ENCODE results near the gene B3GNT2.
A peak's percentile ranks its signal among the peaks of the same experiment; 100 is the strongest.
"Not testable (repeated sequence)": the region's sequence is repeated elsewhere in the genome, so short reads cannot be mapped to it uniquely, and the experiment has no call there.

Gene B3GNT2

DNA sequence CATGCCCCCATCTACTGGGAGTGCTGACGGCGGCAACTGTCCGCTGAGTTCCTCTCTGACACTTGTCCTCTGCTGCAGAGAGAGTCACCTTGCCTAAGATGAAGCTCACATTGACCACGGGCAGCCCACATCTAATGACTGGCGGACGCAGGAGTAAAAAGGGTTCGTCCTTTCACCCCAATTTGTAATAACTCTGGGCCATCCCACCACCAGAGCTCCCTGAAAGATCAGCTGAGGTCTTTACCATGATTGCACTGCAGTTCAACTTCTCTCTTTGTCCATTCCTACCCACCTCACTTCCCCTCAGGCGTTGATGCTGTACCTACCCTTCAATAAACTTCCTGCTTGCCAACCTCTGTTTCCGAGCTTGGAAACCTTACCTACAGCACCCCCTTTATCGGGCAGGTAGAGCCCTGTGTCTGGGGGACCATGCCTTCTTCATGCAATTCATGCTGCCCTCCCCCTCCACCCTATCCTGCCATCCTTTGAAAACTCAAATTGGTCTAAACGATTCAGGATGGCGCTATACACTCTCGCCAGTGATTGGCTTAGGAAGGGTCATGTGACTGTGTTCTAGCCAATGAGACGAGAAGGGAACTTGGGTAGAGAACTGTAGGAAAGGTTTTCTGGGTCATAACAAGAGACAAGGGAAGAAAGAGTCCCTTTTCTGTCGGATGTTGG lies 10.3 kb upstream of the B3GNT2 start:
- no peak for DNase-seq

DNA sequence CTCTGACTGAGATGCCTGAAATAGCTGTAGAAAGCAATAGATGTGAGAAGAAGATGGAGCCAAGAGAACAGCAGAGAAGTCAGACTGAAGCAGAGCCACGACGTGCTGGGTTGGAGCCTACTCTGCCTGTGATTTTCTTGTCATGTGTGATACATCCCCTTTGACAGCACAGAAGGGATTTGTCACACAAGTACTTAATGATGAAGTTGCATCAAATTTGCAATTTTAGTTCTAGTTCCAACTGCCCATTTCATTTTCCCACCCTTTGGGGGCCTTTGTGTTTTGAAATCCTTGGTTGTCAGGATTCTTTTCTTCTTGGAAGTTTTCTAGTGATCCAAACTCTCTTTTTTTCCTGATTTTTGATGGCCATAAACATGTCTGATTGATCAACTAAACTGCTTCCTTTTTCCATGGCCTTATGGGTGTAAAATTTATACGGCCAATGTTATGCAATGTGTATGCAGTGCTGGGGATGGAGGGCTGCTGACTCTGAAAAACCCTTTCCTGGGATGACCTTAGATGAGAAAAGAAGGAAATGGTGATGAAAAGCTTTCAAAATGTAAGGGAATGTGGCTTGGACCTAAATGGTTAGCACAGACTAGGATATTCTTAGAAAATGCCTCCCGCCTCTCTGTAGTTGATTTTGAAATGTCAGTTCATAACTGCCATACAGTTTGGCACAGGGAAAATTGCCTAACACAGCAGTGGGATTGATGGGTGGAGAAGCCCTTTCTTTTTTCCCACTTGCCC lies 9.6 kb upstream of the B3GNT2 start:
- DNase-seq = peak; percentile 45

DNA sequence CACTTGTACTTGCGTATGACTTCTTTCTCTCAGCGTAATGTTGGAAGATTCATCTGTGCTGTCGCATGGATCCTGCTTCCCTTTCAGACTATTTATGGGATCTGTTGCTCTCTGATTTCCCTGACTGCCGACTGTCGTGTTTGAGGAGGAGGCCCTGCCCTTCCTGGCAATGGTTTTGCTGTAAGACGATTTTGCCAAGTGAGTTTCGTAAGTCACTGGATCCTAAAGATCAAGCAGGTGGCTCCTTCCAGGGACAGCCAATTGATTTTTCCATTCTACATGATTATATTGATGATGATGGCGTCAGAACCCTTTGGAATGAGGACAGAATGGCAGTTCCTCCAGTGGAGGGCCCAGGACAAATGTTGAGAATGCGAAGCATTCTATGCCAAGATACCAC lies 8.7 kb upstream of the B3GNT2 start:
- DNase-seq = no peak

DNA sequence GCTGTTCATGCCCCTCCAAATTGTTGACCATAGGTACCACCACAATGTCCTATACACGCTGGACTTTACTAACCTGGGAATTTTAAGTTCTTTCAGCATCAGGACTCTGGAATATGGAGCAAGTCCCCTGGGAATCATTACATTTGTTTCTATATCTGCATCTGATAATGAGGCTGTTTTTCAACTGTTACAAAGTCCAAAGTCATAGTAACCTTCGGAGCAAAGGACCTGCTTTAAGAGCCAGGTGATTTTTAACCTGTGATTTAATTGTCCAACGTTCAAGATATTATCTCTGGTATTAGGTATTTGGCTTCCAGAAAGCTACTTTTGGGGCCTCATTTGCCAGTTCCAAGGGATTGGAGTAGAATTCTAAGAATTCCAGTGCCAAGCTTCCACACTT lies 7.5 kb upstream of the B3GNT2 start:
- no peak for DNase-seq

DNA sequence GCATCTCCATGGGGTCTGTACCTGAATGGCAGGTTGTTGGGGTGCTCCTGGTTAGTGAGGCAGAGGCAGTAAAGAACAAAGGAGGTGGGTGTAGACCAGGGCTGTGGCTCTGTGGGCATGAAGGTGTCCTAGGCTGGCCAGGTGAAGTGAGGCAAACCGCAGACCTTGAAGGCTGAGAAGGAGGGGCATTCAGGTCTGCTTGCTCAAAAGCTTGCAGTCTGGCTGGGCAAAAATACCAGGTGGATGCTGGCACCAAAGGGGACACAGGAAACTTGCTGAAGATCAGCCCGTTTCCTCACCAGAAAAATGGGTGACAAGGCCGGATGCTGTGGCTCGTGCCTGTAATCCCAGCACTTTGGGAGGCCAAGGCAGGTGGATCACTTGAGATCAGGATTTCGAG lies 6.7 kb upstream of the B3GNT2 start:
- no peak for DNase-seq

DNA sequence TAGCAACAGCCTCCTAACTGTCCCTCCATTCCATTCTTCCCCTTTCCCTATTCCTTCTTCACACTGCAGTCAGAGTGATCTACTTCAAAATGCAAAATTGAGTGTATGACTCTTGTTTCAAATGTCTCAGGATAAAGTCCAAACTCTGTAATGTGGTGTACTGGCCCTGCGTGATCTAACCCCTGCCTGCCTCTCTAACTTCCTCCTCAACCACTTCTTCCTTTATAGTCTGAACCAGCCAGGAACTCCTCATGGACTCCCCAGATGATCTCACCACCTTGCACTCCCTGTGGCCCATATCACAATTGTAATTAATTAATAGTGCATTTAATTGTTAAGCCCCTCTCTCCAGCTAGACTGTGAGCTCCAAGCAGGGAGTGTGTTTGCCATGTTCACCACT lies 3.1 kb upstream of the B3GNT2 start:
- peak; percentile 35 for DNase-seq

DNA sequence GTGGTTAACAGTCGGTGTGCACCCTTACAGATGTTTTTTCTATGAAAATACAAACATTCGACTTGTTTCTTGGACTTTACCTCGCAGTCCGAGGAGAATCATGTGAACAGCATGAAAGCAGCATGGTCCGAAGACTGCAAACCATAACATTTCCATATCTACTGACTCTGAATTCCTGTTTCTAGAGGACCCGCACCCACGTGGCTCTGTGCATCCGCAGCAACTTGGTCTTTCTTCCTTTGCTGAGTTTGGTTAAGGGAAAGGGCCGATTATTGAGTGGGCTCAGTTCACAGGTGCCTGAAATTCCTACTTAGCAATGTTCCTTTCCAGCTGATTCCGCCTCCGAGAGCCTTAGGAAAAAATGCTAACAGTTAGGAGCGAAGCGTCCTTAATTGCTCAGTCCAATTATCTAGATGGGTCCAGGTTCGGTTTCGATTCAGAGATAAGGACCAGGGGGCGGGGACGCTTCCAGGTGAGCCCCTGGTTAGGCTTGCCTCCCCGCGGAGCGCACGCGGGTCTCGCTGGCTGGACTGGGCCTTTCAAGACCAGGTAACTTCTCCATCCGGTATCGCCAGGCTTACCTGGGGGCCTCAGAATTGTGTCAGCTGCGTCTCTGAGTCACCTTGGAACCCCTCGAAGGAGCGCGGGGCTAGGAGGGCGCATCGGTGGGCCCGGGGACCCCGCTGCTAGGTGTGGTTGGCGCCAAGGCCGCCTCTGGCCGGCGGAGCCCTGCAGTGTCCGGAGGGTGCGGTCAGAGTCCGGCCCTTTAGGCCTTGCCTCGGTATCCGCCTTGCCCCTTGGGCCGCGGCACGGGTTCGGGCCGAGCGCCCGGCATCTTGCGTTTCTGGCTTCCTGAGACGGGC lies 1.1 kb upstream of the B3GNT2 start:
- no peak for DNase-seq

DNA sequence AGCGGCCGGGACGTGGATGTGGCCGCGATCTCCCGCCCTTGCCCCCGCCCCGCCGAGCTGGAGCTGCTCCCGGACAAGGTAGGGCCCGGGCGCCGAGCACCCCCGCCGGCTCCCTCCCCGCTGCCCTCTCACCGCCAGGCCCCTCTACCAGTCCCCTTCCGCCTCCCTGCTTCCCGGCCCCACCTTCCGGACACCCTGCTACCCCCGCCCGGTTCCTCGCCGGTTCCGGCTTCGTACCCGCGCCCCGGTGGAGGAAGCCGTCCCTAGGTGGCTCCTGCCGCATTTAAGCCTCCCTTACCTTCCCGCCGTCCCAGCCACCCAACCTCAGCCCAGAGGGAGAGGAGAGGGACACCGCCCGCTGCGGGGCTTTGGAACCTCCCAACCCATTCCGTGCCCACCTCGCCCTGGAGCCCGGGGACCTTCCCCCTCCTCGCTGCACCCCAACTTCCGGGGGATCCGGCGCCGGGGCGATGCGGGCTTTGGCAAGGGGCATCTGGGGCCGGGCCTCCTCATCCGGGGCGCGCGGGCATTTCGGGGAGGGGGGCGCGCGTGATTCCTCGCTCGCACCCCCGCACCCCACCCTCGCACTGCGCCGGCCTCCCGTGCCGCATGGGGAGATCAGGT lies 475 bp downstream of the B3GNT2 start:
- DNase-seq = peak; percentile 21

DNA sequence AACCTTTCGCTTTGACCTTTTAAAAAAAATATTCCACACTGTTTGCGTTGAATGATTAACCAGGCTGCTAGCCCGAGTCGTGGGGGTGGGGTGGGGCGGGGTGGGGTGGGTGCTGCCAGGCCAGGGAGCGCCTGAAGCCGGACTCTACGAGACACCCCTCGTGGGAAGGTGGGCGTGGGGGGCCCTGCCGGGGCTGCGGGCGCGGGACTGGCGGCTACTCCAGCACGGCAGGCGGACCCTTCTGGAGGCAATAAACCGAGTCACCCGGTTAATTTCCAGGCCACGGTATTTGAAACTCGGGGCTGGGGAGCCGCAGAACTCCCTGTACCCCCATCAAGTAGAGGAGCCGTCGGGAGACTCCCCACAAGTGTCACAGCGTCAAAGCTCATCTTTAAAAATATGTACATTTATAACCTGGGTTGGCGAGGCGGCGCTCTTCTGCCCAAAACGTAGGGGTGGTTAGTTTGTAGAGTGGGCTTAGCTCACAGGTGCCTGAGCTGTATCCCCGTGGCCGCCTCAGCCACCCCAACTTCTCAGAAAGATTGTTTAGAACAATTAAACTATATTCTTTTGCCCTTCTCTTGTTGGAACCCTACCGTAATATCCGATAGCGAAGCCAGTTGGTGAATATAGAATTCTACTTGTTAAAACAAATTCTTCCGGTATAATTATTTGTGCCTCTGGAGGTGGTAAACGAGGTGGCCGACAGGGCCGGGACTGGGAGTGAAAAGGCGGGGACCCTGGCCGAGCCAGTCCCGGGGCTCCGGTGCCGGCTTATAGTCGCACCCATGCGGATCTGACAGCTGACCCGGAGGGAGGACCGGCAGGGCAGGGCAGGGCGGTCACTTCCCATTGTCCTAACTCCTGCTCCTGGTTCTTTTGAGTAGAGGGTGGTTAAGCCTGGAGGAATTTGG lies 1.4 kb downstream of the B3GNT2 start:
- DNase-seq = peak; percentile 2

DNA sequence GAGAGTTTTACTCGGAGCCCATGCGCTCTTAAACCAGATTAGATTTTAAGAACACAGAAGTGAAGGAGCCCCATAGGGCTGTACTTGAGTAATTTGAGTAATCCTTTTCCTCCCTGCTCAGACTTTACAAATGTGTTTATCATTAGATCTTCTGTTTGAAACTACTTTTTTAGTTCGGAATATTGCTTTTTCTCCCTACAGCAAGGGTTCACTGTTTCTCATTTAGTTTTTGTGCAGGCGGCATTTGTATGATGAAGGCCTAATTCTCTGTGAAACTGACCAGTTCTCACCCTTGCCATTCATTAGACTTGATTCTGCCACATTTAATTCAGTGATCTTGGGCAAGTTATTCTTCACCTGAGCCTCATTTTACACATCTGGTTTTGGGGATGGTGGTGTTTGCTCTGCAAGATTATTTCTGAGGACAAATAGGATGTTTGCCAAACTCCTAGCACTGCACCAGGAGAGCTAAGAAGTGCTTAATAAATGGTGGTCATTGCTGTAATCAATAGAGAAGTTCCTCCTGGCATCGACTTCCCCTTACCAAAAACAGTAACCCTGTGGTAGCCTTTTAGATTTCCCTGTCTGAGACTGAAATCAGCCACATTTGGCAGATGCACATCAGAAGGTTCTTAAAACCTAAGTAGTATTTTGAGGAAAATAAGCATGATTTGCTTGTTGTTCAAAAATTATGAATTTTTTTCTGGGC lies 2.2 kb downstream of the B3GNT2 start:
- peak; percentile 15 for DNase-seq

DNA sequence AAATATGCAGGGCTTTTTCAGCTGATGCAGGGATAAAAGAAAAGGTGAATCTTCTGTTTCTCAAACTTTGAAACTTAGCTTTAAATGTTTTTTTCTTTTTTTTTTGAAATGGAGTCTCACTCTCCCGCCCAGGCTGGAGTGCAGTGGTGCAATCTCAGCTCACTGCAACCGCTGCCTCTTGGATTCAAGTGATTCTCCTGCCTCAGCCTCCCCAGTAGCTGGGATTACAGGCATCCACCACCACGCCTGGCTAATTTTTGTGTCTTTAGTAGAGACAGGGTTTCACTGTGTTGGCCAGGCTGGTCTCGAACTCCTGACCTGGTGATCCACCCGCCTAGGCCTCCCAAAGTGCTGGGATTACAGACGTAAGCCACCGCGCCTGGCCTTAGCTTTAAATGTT lies 2.9 kb downstream of the B3GNT2 start:
- DNase-seq = not testable (repeated sequence)

DNA sequence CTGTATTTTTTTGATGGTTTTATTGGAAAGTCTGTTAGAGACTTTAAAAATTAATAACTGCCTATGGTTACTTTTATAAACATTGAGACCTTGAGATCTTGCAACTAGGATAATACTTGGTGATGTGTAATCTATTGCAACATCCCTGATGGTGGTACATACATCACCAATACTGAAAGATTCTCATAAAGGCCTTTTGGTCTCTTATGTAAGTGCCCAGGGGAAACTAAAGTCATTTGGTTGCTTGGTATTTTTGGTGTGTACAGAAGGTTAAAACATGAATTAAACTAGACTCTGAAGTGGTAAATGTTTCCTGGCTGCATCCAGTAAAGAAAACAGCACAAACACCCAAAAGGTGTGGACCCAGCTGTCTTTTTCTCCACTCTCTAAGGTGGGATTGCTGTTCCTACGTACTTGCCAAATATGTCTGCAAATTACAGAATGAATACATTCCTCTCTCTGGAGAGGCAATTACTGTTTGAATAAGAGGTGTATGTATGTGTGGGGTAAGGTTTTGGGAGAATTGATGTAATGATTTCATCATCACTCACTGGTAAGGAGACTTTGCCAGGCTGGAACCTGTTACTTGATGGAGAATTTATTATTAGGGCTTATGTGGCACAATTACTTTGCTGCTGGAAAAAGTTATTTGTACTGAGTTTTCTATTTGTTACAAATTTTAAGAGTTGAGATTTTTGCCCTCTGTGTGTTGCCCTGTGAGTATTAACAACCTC lies 3.6 kb downstream of the B3GNT2 start:
- no peak for DNase-seq

DNA sequence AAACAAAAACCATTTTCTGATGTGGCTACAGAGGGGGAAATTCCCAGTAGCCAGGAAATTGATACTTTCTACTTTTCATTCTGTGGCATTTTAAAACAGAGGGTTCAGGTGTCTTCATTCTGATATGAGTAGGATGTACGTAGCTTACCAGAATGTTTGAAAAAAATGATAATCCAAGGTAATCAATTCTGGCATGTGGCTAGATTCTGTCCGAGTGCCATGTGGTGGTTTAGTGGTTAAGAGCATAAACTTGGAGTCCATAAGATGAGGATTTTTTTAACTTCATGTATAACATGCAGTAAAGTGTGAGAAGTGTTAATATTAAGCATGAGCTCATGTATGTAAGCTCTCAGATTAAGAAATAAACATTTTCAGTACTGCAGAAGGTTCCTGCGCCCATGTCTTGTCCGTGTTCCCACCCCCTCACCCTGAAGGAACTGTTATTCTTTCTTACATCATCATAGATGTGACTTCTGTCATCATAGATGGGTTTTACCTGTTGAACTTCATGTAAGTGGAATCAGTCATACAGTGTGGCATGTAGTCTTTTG lies 4.5 kb downstream of the B3GNT2 start:
- DNase-seq = no peak

DNA sequence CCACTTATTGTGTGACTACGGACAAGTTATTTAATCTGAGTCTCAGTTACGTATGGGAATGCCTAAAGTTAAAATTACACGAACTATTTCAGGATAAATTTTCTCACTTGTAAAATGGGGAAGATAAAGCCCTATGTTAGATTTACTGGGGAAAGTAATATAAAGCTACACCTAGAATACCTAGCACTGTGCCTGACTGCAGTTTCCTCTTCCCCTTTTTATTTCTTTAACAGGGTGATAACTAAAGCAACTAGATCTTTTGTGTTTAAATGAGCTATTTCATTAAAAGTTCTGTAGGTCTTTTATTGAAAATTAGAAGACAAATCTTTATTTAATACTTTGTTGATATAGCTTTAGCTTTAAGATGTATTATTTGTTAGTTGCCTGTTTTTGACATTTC lies 5.0 kb downstream of the B3GNT2 start:
- DNase-seq = no peak

DNA sequence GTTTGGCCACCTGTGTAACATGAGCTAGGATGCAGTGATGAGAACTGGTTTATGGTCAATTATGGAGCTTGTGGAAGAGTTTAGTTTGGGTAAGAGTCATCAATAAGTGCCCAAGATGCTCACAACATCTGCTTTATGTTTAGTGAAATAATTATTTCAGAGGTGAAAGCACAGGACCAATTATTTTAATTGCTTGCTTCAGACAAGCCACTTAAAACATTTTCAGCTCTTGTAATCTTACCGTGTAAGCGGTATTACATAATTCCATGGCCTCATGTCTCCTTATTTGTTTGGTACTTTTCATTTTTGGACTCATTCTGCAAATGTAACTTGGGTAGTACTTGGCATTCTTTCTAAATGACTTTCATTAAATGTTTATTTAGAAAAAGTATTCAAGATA lies 5.4 kb downstream of the B3GNT2 start:
- DNase-seq = no peak

DNA sequence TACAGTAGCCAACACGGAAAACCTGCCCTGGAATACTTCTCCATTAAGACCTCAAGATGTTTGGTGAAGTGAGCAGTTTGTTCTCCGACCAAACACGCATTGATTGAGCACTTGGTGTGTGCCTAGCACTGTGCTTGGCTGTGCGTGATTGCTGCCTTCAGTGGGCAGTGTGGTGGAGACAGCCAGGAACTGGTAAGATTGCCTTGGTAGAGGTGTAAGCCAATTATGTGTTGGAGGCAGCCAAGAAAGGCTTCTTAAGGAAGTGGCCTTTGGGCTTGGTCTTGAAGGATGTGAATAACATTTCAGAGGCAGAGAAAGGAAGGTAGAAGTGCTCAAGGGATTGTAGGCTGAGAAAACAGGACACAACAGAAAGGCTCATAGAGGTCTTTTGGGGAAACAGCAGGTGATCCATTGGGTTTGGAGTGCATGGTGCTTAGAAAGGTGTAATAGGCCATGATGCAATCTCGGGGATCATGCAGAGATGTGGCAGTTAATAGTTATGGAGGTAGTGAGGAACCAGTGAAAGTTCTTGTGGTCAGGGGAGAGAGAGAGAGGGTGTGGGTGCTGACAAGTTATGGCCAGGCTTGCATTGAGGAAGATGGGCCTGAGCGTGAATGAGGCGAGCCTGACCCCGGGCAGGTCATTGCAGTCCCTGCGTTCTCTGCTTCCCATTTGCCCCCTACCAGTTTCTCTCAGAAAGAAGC lies 6.3 kb downstream of the B3GNT2 start:
- DNase-seq = peak; percentile 5

DNA sequence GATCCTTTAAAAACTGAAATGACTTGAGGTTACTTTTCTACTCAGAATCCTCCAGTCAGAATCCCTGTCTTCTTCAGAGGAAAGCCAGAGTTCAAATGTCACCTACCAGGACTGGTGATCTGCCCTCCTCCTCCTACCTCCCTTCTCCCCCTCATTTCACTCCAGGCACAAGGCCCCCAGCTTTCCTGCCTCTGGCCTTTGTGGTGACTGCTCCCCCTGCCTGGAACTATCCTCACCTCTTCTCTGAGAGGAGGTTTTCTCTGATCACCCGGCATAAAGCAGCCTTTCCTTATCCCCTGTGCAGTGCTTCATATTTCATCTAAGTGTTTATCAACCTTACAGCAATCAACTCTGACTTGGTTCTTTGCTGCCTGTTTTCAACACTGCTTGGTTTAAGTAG lies 6.8 kb downstream of the B3GNT2 start:
- DNase-seq = no peak

DNA sequence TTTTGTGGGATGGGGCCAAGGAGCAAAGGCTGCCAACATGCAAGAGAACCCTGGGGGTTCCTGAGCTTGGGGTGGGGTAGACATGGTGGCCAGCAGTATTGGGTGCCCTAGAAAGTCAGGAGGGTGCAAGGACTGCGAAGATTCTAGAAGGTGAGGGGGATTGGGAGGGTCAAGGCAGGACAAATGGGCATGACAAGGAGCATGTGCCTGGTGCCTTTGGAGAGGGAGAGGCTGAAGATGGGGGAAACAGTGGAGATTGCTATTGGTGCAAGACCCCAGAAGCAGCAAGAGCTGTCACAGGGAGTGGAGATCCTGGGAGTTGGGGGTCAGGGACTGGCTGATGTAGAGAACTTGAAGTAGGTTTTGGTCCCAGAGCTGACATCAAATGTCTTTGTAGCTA lies 7.5 kb downstream of the B3GNT2 start:
- no peak for DNase-seq

DNA sequence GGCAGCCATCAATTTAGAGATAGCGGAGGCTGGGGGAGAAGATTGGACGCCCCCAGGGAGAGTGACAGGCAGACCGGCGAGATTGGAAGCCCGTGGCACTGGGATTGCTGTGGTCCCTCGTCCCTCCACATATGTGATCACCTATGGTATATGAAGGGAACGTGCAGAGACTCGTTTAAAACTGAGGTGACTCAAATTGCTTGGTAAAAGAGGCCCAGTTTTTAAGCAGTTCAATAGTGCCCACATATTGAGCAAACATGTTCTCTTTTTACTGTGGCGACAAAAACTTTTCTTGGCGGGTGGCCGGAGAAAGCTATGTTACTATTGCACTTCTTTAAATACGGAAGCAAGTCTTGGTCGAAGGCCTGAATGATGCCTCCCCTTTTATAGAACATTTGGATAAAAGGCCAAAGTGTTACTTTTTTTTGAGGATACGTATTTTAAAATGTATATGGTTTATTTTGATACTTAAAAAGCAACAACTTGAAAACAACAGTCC lies 9.1 kb downstream of the B3GNT2 start:
- no peak for DNase-seq

DNA sequence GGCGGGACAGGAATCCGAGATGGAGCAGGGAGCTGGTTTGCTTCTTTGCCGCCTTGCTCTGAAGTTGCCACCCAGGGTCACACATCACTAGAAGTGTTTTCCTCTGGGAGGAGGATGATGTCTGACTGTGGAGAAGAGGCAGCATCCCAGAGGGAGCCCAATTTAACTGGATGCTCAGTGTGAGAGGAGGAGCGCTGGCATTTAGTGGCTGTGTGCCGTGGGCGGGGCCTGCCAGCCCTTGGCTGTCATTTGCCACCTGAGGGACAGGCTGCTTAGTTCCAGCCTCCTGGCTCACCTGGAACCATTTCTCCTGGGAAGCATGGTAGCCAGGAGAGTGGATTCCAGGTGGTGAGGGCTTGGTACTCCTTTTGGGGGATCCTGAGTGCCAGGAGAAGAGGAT lies 9.6 kb downstream of the B3GNT2 start:
- no peak for DNase-seq

Data from GF-D8 (cell line).